Upper lobe of right lung (tissue), 1 donor: Measurements from ENCODE around the gene SPECC1L. TPM values are rescaled to one million over a fixed set of nuclear protein-coding genes. Genes with fewer than 3 reads are reported as not detected.

Experiments used
- ATAC-seq: fragments of 200-7000 bp; cut with Tn5 transposase; one replicate; pipeline ENCODE4 v1.9.1; 2020; ENCODE audit warnings: mild to moderate bottlenecking, moderate library complexity
- DNase-seq: peaks from one replicate; pipeline ENCODE4 v3.0.0-alpha.2; 2020
- H3K27ac ChIP-seq: fragments of 200-600 bp; one replicate; pipeline ENCODE4 v1.8.0; 2022
- H3K27me3 ChIP-seq: fragments of 200-600 bp; one replicate; pipeline ENCODE4 v1.8.0; 2022; ENCODE audit warnings: mild to moderate bottlenecking
- H3K36me3 ChIP-seq: fragments of 200-600 bp; one replicate; pipeline ENCODE4 v1.8.0; 2022
- H3K4me1 ChIP-seq: fragments of 200-600 bp; one replicate; pipeline ENCODE4 v1.8.0; 2022
- H3K4me3 ChIP-seq: fragments of 200-600 bp; one replicate; pipeline ENCODE4 v1.8.0; 2022; ENCODE audit warnings: mild to moderate bottlenecking
- H3K9me3 ChIP-seq: fragments of 200-600 bp; one replicate; pipeline ENCODE4 v1.8.0; 2022
- intact Hi-C: fragments of 100-400 bp; cut with DNase I; formaldehyde crosslinking; loops from one replicate; pipeline ENCODE4 v1.11.0; 2022
- total RNA-seq: library from RNA; stranded (reverse); fragmentation: NEBNext Ultra II Directional; extraction: Animal tissue kit (Norgen Biotek cat#: 25700); gene quantifications from one replicate; pipeline ENCODE4 v1.2.1, GENCODE V29; 2021
- TF ChIP-seq, protein P1 (sequence below): fragments of 200-600 bp; IDR thresholded peaks from one replicate; pipeline ENCODE4 v1.8.0; 2022; ENCODE audit warnings: antibody characterized with exemption
- donor health status: DM: no; HTN: yes; CAD: no; lungs with severe emphysema.

The SPECC1L gene
- total RNA-seq, 1 donor from 2014 or later = 87.1 TPM

DNA sequence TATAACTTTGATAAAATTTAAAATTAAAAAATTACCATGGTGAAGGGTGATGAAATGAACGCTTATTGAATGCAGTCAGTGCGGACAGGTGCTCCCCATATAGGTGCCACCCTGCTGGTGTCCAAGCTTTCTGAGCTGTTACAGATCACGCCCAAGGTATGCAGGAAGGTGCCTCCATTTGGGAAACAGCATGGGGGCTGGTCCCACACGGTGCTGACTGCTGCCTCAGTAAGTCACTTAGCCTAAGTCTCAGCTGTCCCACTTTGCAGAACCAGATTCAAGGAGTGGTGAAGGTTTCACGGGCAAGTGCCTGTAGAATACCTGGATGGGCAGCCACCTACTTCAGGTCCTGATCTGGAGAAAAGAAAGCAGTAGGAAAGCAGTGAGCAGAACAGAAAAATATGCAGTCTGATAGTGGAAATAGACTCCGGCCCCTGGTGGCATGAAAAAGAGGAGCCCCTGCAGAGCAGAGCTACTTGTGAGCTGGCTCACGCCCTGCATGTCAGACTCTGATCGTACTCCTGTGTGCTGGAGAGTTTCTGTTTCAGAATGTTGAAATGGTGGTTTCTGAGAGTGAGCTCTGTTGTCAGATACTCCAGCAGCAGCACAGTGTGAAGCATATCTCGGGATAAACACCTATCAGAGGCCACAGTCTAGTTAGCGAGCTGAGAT, 189.9 kb downstream of the SPECC1L start:
- H3K4me3 ChIP-seq = no peak overlapping the region
- no peaks in the 10 kb centered on the region for H3K36me3 ChIP-seq
- no peaks in the 10 kb centered on the region for H3K9me3 ChIP-seq
- no peak overlapping the region for H3K27ac ChIP-seq
- ATAC-seq = peak; percentile 41
- TF ChIP-seq, protein P1, sequence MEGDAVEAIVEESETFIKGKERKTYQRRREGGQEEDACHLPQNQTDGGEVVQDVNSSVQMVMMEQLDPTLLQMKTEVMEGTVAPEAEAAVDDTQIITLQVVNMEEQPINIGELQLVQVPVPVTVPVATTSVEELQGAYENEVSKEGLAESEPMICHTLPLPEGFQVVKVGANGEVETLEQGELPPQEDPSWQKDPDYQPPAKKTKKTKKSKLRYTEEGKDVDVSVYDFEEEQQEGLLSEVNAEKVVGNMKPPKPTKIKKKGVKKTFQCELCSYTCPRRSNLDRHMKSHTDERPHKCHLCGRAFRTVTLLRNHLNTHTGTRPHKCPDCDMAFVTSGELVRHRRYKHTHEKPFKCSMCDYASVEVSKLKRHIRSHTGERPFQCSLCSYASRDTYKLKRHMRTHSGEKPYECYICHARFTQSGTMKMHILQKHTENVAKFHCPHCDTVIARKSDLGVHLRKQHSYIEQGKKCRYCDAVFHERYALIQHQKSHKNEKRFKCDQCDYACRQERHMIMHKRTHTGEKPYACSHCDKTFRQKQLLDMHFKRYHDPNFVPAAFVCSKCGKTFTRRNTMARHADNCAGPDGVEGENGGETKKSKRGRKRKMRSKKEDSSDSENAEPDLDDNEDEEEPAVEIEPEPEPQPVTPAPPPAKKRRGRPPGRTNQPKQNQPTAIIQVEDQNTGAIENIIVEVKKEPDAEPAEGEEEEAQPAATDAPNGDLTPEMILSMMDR = no peak
- intact Hi-C loops = no loop called here
- H3K4me1 ChIP-seq = peaks cover 14% of the 10 kb centered on the region
- DNase-seq = no peak
- H3K27me3 ChIP-seq = no peaks in the 10 kb centered on the region

DNA sequence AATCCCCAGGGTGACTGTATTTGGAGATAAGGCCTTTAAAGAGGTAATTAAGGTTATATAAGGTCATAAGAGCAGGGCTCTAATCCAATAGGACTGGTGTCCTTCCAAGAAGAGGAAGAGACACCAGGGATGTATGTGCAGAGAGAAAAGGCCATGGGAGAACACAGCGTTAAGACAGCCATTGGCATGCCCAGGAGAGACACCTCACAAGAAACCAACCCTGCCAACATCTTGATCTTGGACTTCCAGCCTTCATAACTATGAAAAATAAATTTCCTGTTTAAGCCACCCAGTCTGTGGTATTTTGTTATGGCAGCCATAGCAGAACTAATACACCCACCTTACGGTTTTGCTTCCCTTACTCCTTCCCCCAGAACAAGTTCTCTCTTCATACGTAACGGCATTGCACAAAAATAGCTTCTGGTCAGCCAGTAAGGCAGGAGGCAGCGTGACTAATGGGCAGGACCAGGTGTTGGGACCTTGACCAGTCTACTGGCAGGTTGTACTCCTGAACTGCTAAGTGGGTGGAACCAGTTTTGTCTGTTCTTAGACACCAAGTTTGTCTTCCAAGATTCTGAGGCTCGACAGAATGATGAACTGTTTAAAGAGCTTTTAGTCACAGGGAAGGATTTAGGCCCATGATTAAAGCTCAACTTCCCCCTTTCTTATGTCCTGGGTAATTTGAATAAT, 192.6 kb downstream of the SPECC1L start:
- intact Hi-C loops = no loop called here
- H3K36me3 ChIP-seq = no peaks in the 10 kb centered on the region
- H3K27ac ChIP-seq = no peak overlapping the region
- ATAC-seq = peak; percentile 67
- peaks cover 35% of the 10 kb centered on the region for H3K4me1 ChIP-seq
- no peak for DNase-seq
- H3K27me3 ChIP-seq = no peaks in the 10 kb centered on the region
- no peak overlapping the region for H3K4me3 ChIP-seq
- no peaks in the 10 kb centered on the region for H3K9me3 ChIP-seq
- TF ChIP-seq, protein P1 = no peak

DNA sequence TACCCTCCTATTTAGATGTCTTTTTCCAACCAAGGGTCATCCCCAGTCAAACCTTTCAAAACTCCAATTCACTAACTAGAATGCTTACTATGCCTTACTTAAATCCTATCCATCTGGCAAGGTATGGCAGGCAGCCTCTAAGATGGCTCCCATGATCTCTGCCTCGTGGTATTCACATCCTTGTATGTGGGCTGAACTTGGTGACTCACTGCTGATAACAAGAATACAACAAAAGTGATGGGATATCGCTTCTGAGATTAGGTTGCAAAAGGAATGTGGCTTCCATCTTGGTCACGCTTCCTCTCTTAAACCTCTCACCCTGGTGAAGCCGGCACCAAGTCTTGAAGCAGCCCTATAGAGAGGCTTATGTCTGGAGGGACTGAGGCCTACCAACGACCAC, 194.9 kb downstream of the SPECC1L start:
- DNase-seq (no peak), ATAC-seq (no peak)
- Histone ChIP-seq H3K4me1 (peaks cover 27% of the 10 kb centered on the region), H3K27me3 (no peaks in the 10 kb centered on the region), H3K9me3 (no peaks in the 10 kb centered on the region), H3K36me3 (no peaks in the 10 kb centered on the region), H3K27ac (no peak overlapping the region), H3K4me3 (no peak overlapping the region)
- TF ChIP-seq, protein P1 = no peak
- intact Hi-C loops = no loop called here

DNA sequence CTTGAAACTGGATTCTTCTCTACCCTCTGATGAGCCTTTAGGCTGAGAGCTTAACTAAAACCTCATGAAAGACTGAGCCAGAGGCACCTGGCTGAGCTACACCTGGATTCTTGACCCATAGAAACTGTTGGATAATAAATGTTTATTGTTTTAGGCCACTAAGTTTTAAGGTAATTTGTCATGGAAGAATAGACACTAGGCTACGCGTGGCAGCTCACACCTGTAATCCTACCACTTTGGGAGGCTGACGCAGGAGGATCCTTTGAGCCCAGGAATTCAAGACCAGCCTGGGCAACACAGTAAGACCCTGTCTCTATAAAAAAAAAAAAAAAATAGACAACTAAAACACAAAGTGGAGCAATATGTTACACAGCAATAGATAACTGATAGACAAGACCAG, 195.3 kb downstream of the SPECC1L start:
- no peak for DNase-seq
- ATAC-seq = no peak
- intact Hi-C loops = no loop called here
- H3K4me1 ChIP-seq = peaks cover 25% of the 10 kb centered on the region
- TF ChIP-seq, protein P1 = no peak
- H3K27me3 ChIP-seq = no peaks in the 10 kb centered on the region
- no peaks in the 10 kb centered on the region for H3K36me3 ChIP-seq
- H3K9me3 ChIP-seq = no peaks in the 10 kb centered on the region
- no peak overlapping the region for H3K27ac ChIP-seq
- no peak overlapping the region for H3K4me3 ChIP-seq

DNA sequence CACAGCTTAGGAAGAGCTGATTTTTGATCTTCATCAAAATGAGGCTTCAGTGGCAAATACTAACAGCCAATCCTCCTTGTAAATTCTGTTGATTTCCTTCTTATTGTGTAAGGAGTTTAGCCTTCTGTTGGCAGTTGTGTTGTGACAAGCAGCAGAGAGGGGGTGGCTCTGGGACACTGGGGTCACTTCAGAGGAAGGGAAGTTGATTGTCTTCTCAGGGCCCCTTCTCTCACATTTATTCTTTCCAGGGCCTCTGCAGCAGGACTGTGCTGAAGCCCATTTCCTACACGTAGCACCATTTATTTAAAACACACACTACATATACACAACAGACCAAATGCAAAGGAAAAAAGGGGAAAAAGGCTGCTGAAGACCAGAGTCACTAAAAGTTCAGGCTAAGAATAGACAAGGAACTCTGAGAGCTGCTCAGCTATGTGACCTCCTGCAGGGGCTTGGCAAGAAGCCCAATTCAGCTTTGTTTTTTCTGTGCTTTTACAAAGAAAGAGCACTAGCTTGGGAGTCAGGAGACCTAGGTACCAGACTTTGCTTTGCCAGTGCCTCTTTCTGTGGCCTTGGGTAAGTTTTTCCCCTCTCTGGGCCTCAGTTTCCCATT, 196.2 kb downstream of the SPECC1L start:
- Histone ChIP-seq H3K27me3 (no peaks in the 10 kb centered on the region), H3K27ac (peak overlapping the region; percentile 44), H3K4me3 (no peak overlapping the region), H3K9me3 (no peaks in the 10 kb centered on the region), H3K4me1 (peaks cover 25% of the 10 kb centered on the region), H3K36me3 (no peaks in the 10 kb centered on the region)
- ATAC-seq (peak; percentile 53), DNase-seq (no peak)
- TF ChIP-seq, protein P1 = no peak
- intact Hi-C loops = no loop called here
